ENCODE measurements around the gene RAB26.

The RAB26 gene

GRCh38 chr16:2143878-2144485 lies 4.4 kb upstream of the RAB26 start:
- no peak overlapping the region for H3K4me3 ChIP-seq (ENCODE audit: low read depth, low read length)
- TF ChIP-seq CTCF (IDR thresholded peaks at IDR 0.05; ENCODE audit: low read depth, low read length, missing control alignments), result no peak
- DNase-seq (ENCODE audit: low read depth), result no peak

GRCh38 chr16:2145843-2146242 lies 2.6 kb upstream of the RAB26 start:
- DNase-seq (ENCODE audit: low read depth), result no peak
- TF ChIP-seq CTCF (IDR thresholded peaks at IDR 0.05; ENCODE audit: low read depth, low read length, missing control alignments), result no peak
- no peak overlapping the region for H3K4me3 ChIP-seq (ENCODE audit: low read depth, low read length)

- no peak for DNase-seq (ENCODE audit: low read depth)
- H3K4me3 ChIP-seq (ENCODE audit: low read depth, low read length), result no peak overlapping the region
- no peak for TF ChIP-seq CTCF (IDR thresholded peaks at IDR 0.05; ENCODE audit: low read depth, low read length, missing control alignments)
Measured at GRCh38 chr16:2147378-2147777, 1.0 kb upstream of the RAB26 start.

- no peak for DNase-seq (ENCODE audit: low read depth)
- peak overlapping the region; percentile 43 for H3K4me3 ChIP-seq (ENCODE audit: low read depth, low read length)
- TF ChIP-seq CTCF (IDR thresholded peaks at IDR 0.05; ENCODE audit: low read depth, low read length, missing control alignments), result no peak
Measured at GRCh38 chr16:2148714-2149629, 547 bp downstream of the RAB26 start.

GRCh38 chr16:2149630-2150417 lies 1.4 kb downstream of the RAB26 start:
- TF ChIP-seq CTCF (IDR thresholded peaks at IDR 0.05; ENCODE audit: low read depth, low read length, missing control alignments), result no peak
- DNase-seq (ENCODE audit: low read depth), result no peak

GRCh38 chr16:2150418-2151187 lies 2.2 kb downstream of the RAB26 start:
- DNase-seq (ENCODE audit: low read depth), result no peak
- no peak for TF ChIP-seq CTCF (IDR thresholded peaks at IDR 0.05; ENCODE audit: low read depth, low read length, missing control alignments)
- H3K4me3 ChIP-seq (ENCODE audit: low read depth, low read length), result no peak overlapping the region

More at GRCh38 chr16:2149630-2150417, 1.4 kb downstream of the RAB26 start:
- H3K4me3 ChIP-seq (ENCODE audit: low read depth, low read length), result peak overlapping the region; percentile 43
